ENCODE measurements around the gene DSC2.

DSC2 gene

GRCh38 chr18:31098878-31099277 lies 3.3 kb downstream of the DSC2 start:
- FAIRE-seq (no peak), DNase-seq (ENCODE audit: low spot score) (no peak)

- DNase-seq (ENCODE audit: low spot score) = no peak
- no peak for FAIRE-seq
Measured at GRCh38 chr18:31097666-31098065, 4.6 kb downstream of the DSC2 start.

GRCh38 chr18:31093880-31094279 lies 8.3 kb downstream of the DSC2 start:
- FAIRE-seq (no peak), DNase-seq (ENCODE audit: low spot score) (no peak)

- DNase-seq (ENCODE audit: low spot score) = no peak
- no peak for FAIRE-seq
Measured at GRCh38 chr18:31093294-31093693, 8.9 kb downstream of the DSC2 start.

GRCh38 chr18:31091350-31091749 lies 10.9 kb downstream of the DSC2 start:
- DNase-seq (ENCODE audit: low spot score) (no peak), FAIRE-seq (no peak)

GRCh38 chr18:31088532-31088931 lies 13.7 kb downstream of the DSC2 start:
- FAIRE-seq (no peak), DNase-seq (ENCODE audit: low spot score) (no peak)

GRCh38 chr18:31079973-31080372 lies 22.2 kb downstream of the DSC2 start:
- DNase-seq (ENCODE audit: low spot score) = no peak

GRCh38 chr18:31077878-31078277 lies 24.3 kb downstream of the DSC2 start:
- DNase-seq (ENCODE audit: low spot score) (no peak), FAIRE-seq (no peak)

More at GRCh38 chr18:31079973-31080372, 22.2 kb downstream of the DSC2 start:
- no peak for FAIRE-seq

- DNase-seq (ENCODE audit: low spot score) = no peak
- no peak for FAIRE-seq
Measured at GRCh38 chr18:31072175-31072574, 30.0 kb downstream of the DSC2 start.

- DNase-seq (ENCODE audit: low spot score) (no peak), FAIRE-seq (no peak)
Measured at GRCh38 chr18:31070206-31070605, 32.0 kb downstream of the DSC2 start.

GRCh38 chr18:31066266-31066665 lies 36.0 kb downstream of the DSC2 start:
- DNase-seq (ENCODE audit: low spot score) (no peak), FAIRE-seq (no peak)

- FAIRE-seq (no peak), DNase-seq (ENCODE audit: low spot score) (no peak)
Measured at GRCh38 chr18:31065036-31065773, 37.0 kb downstream of the DSC2 start.

- DNase-seq (ENCODE audit: low spot score) (no peak), FAIRE-seq (no peak)
Measured at GRCh38 chr18:31064130-31064529, 38.1 kb downstream of the DSC2 start.

- no peak for DNase-seq (ENCODE audit: low spot score)
- FAIRE-seq = no peak
Measured at GRCh38 chr18:31061945-31062344, 40.3 kb downstream of the DSC2 start.

GRCh38 chr18:31058897-31059296 lies 43.3 kb downstream of the DSC2 start:
- no peak for FAIRE-seq

GRCh38 chr18:31057917-31058316 lies 44.3 kb downstream of the DSC2 start:
- no peak for DNase-seq (ENCODE audit: low spot score)
- FAIRE-seq = no peak

More at GRCh38 chr18:31058897-31059296, 43.3 kb downstream of the DSC2 start:
- no peak for DNase-seq (ENCODE audit: low spot score)

GRCh38 chr18:31057051-31057450 lies 45.2 kb downstream of the DSC2 start:
- no peak for FAIRE-seq
- no peak for DNase-seq (ENCODE audit: low spot score)

- FAIRE-seq (no peak), DNase-seq (ENCODE audit: low spot score) (no peak)
Measured at GRCh38 chr18:31056296-31056695, 45.9 kb downstream of the DSC2 start.

- DNase-seq (ENCODE audit: low spot score) (no peak), FAIRE-seq (no peak)
Measured at GRCh38 chr18:31050635-31051034, 51.6 kb downstream of the DSC2 start.

GRCh38 chr18:31049189-31049588 lies 53.0 kb downstream of the DSC2 start:
- no peak for DNase-seq (ENCODE audit: low spot score)
- no peak for FAIRE-seq

GRCh38 chr18:31048216-31048615 lies 54.0 kb downstream of the DSC2 start:
- DNase-seq (ENCODE audit: low spot score) = no peak
- no peak for FAIRE-seq

- no peak for FAIRE-seq
- no peak for DNase-seq (ENCODE audit: low spot score)
Measured at GRCh38 chr18:31046916-31047315, 55.3 kb downstream of the DSC2 start.

GRCh38 chr18:31045599-31045998 lies 56.6 kb downstream of the DSC2 start:
- FAIRE-seq (no peak), DNase-seq (ENCODE audit: low spot score) (no peak)

- DNase-seq (ENCODE audit: low spot score) (no peak), FAIRE-seq (no peak)
Measured at GRCh38 chr18:31044926-31045325, 57.3 kb downstream of the DSC2 start.

All from urothelium cell line (cell line).